Measurements from ENCODE around the gene UPB1. TPM values are rescaled to one million over a fixed set of nuclear protein-coding genes. Genes with fewer than 3 reads are reported as not detected.

Gene UPB1
- total RNA-seq, 4 donors from 2014 or later: 0.44 to 0.57 TPM; not detected in 2

DNA sequence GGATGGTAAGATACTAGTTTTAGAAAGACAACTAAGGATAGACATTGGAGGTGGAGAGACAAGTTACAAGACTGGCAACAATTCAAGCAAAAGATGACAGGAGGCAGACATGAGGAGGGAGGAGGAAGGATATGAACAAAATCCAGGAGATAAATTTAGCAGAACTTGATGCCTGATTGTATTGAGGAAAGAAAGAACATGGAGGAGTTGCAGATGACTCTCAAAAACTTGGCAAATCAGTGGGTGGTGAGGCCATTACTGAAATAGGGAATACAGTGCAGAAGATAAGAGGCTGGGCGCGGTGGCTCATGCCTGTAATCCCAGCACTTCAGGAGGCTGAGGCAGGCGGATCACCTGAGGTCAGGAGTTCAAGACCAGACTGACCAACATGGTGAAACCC lies 2.7 kb upstream of the UPB1 start:
- TF ChIP-seq, protein P1, sequence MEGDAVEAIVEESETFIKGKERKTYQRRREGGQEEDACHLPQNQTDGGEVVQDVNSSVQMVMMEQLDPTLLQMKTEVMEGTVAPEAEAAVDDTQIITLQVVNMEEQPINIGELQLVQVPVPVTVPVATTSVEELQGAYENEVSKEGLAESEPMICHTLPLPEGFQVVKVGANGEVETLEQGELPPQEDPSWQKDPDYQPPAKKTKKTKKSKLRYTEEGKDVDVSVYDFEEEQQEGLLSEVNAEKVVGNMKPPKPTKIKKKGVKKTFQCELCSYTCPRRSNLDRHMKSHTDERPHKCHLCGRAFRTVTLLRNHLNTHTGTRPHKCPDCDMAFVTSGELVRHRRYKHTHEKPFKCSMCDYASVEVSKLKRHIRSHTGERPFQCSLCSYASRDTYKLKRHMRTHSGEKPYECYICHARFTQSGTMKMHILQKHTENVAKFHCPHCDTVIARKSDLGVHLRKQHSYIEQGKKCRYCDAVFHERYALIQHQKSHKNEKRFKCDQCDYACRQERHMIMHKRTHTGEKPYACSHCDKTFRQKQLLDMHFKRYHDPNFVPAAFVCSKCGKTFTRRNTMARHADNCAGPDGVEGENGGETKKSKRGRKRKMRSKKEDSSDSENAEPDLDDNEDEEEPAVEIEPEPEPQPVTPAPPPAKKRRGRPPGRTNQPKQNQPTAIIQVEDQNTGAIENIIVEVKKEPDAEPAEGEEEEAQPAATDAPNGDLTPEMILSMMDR (IDR thresholded peaks at IDR 0.05; ENCODE audit: low read depth): no peak

- TF ChIP-seq, protein P1 (IDR thresholded peaks at IDR 0.05; ENCODE audit: low read depth): no peak
Observed at GRCh38 chr22:24494167-24494527, 985 bp upstream of the UPB1 start.

DNA sequence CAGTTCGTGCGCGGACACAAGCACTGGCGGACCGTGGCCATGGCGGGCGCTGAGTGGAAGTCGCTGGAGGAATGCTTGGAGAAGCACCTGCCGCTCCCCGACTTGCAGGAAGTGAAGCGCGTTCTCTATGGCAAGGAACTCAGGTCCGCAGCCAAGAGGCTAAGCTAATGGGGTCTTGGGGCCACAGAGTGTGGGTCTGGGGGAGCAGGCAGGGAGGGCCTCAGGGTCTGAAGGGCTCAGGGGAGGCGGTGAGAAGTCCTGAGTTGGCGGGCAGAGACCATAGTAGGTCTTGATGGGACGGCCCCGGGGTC lies 188 bp downstream of the UPB1 start:
- TF ChIP-seq, protein P1 (IDR thresholded peaks at IDR 0.05; ENCODE audit: low read depth): no peak

DNA sequence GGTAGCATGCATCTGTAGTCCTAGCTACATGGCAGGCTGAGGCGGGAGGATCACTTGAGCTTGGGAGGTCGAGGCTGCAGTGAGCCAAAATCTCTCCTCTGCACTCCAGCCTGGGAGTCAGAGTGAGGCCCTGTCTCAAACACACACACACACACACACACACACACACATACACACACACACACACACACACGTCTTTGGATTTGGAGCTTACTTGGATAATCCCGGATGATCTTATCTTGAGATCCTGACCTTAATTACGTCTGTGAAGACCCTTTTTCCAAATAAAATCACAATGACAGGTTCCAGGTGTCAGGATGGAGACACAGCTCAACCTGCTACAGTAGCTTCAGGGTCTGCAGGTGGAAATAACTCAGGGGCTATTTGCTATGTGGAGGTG lies 1.1 kb downstream of the UPB1 start:
- TF ChIP-seq, protein P1 (IDR thresholded peaks at IDR 0.05; ENCODE audit: low read depth): no peak

GRCh38 chr22:24496661-24497060 lies 1.5 kb downstream of the UPB1 start:
- TF ChIP-seq, protein P1 (IDR thresholded peaks at IDR 0.05; ENCODE audit: low read depth): no peak

DNA sequence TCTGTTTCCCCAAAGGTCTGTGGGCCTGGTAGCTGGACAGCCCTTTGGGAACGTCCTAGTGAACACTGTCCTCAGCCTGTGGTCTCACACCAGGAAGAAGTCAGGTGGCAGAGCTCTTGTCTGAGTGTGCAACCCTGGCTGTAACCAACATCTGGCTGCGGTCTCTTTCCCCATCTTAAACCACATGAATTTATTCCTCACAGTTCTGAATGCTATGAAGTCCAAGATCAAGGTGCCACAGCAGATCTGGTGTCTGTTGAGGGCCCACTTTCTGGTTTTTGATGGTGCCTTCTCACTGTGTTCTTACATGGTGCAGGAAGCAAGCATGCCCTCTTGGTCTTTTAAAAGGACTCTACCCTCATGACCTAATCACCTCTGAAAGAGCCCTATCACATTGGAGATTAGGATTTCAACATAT lies 2.7 kb downstream of the UPB1 start:
- TF ChIP-seq, protein P1 (IDR thresholded peaks at IDR 0.05; ENCODE audit: low read depth): no peak

DNA sequence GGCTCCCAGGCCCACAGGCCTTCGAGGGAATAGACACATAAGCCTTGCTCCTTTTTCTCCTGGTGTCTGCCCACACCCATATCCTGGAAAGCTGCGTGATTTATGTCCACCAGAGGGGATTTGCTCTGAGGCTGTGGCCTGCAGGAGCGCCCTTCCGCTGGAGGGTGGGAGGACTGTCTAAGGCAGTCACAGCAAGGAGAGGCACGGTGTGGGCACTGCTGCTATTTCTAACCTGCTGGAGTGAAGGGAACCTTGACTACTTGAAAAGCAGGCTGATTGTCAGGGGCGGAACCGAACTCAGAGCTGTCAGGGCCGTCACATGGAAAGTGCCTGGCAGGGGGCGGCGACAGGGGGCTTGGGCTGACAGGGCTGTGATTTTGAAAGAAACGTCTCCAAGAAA lies 3.7 kb downstream of the UPB1 start:
- TF ChIP-seq, protein P1 (IDR thresholded peaks at IDR 0.05; ENCODE audit: low read depth): no peak
